HEK293 (cell line): ENCODE measurements around the gene RLN3.
"Not testable (repeated sequence)": the region's sequence is repeated elsewhere in the genome, so short reads cannot be mapped to it uniquely, and the experiment has no call there.

ENCODE experiments used
- CTCF ChIA-PET: fragments of 350-600 bp; formaldehyde crosslinking; extraction: SDS; loops from one replicate; lab custom pipeline; 2021; ENCODE audit warnings: antibody characterized with exemption; lab: Yijun Ruan, JAX
- POLR2A ChIA-PET: fragments of 300-600 bp; formaldehyde crosslinking; extraction: SDS; loops from one replicate; lab custom pipeline; 2020; ENCODE audit warnings: antibody characterized with exemption, inconsistent platforms; lab: Yijun Ruan, JAX
- H3K27ac ChIP-seq: fragments of 200-500 bp; sonication (Bioruptor generic); 2 replicates; pipeline ENCODE4 v1.5.1; 2014; ENCODE audit warnings: low read depth, low read length, control low read depth, inconsistent platforms; ENCODE audit errors: extremely low read depth
- H3K36me3 ChIP-seq, 2 experiments: fragments of 200-500 bp in 1 of 2; sonication (Bioruptor generic) in 1 of 2; 1 replicate in 1 of 2; 2 replicates in 1 of 2; pipeline ENCODE4 v1.5.1; 2014 to 2017; ENCODE audit warnings: inconsistent platforms in 2 of 2, low read length in 2 of 2; ENCODE audit not compliant: control insufficient read depth in 2 of 2, insufficient read depth in 1 of 2
- H3K4me1 ChIP-seq: fragments of 200-500 bp; sonication (Bioruptor generic); 2 replicates; pipeline ENCODE4 v1.5.1; 2014; ENCODE audit warnings: mild to moderate bottlenecking, low read length, inconsistent platforms; ENCODE audit not compliant: control insufficient read depth, insufficient read depth
- H3K4me3 ChIP-seq: 2 replicates; pipeline ENCODE4 v1.5.1; 2011; ENCODE audit warnings: low read depth, mild to moderate bottlenecking, control low read depth, low read length, moderate library complexity
- H3K9me3 ChIP-seq: fragments of 200-500 bp; sonication (Bioruptor generic); 2 replicates; pipeline ENCODE4 v1.5.1; 2014; ENCODE audit warnings: low read depth, low read length, inconsistent platforms; ENCODE audit not compliant: control insufficient read depth, insufficient read depth
- ATF2 ChIP-seq: fragments of 450-650 bp; formaldehyde crosslinking; IDR thresholded peaks from 2 replicates; pipeline ENCODE4 v1.5.1; 2016; ENCODE audit warnings: missing biosample characterization, missing genetic modification characterization, low read depth
- SALL2 ChIP-seq: fragments of 450-650 bp; formaldehyde crosslinking; IDR thresholded peaks from 2 replicates; pipeline ENCODE4 v1.5.0; 2017; ENCODE audit warnings: missing biosample characterization, mild to moderate bottlenecking, missing genetic modification characterization, borderline replicate concordance
- YY1 ChIP-seq: fragments of 450-650 bp; formaldehyde crosslinking; IDR thresholded peaks from 2 replicates; pipeline ENCODE4 v1.5.1; 2018; ENCODE audit warnings: missing biosample characterization, missing genetic modification characterization
- ZNF146 ChIP-seq: fragments of 450-650 bp; formaldehyde crosslinking; IDR thresholded peaks from 2 replicates; pipeline ENCODE4 v1.5.1; 2016; ENCODE audit warnings: missing biosample characterization, missing genetic modification characterization
- ZNF2 ChIP-seq: fragments of 450-650 bp; formaldehyde crosslinking; IDR thresholded peaks from 2 replicates; pipeline ENCODE4 v1.5.1; 2016; ENCODE audit warnings: missing biosample characterization, missing genetic modification characterization
- ZNF513 ChIP-seq: fragments of 450-650 bp; IDR thresholded peaks from 2 replicates; pipeline ENCODE4 v1.5.1; 2018; ENCODE audit warnings: missing biosample characterization, missing genetic modification characterization
- ZNF571 ChIP-seq: fragments of 450-650 bp; formaldehyde crosslinking; IDR thresholded peaks from 2 replicates; pipeline ENCODE4 v1.5.0; 2017; ENCODE audit warnings: missing biosample characterization, missing genetic modification characterization
- ZNF654 ChIP-seq: fragments of 450-650 bp; formaldehyde crosslinking; IDR thresholded peaks from 2 replicates; pipeline ENCODE4 v1.5.1; 2016; ENCODE audit warnings: low read depth, missing biosample characterization, missing genetic modification characterization
- ZNF664 ChIP-seq: fragments of 450-650 bp; formaldehyde crosslinking; IDR thresholded peaks from 2 replicates; pipeline ENCODE4 v1.5.1; 2016; ENCODE audit warnings: missing biosample characterization, missing genetic modification characterization
- ZNF768 ChIP-seq: fragments of 450-650 bp; formaldehyde crosslinking; IDR thresholded peaks from 2 replicates; pipeline ENCODE4 v1.5.1; 2018; ENCODE audit warnings: missing biosample characterization, mild to moderate bottlenecking, missing genetic modification characterization
- ZXDB ChIP-seq: fragments of 450-650 bp; formaldehyde crosslinking; IDR thresholded peaks from 2 replicates; pipeline ENCODE4 v1.5.1; 2016; ENCODE audit warnings: missing biosample characterization, missing genetic modification characterization
- TF ChIP-seq, protein P1 (sequence below): fragments of 450-650 bp; formaldehyde crosslinking; IDR thresholded peaks from 2 replicates; pipeline ENCODE4 v1.5.1; 2016; ENCODE audit warnings: missing biosample characterization, missing genetic modification characterization
- TF ChIP-seq, protein P2 (sequence below): fragments of 450-650 bp; formaldehyde crosslinking; IDR thresholded peaks from 2 replicates; pipeline ENCODE4 v1.5.1; 2016; ENCODE audit warnings: missing biosample characterization, missing genetic modification characterization

RLN3 gene

DNA sequence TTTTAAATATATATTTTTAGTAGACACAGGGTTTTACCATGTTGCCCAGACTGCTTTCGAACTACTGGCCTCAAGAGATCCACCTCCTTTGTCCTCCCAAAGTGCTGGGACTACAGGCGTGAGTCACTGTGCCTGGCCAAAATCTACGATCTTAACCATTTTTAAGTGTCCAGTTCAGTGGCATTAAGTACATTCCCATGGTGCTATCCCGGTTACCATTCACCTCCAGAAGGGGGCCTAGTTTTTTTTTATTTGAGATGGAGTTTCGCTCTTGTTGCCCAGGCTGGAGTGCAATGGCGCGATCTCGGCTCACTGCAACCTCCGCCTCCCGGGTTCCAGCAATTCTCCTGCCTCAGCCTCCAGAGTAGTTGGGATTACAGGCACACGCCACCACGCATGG is 7.2 kb downstream of the RLN3 start:
- CTCF ChIA-PET: interaction anchor here (0.6 to 1.1 kb wide), 4 partner anchors 16 to 101 kb away, joined by 3 to 7 read pairs (median 4); partner anchors contain the start of genes ASF1B and MISP3
- H3K4me3 ChIP-seq, H3K4me1 ChIP-seq, H3K27ac ChIP-seq, H3K9me3 ChIP-seq, H3K36me3 ChIP-seq, POLR2A ChIA-PET: not testable (repeated sequence)
- TF ChIP-seq, protein P1, sequence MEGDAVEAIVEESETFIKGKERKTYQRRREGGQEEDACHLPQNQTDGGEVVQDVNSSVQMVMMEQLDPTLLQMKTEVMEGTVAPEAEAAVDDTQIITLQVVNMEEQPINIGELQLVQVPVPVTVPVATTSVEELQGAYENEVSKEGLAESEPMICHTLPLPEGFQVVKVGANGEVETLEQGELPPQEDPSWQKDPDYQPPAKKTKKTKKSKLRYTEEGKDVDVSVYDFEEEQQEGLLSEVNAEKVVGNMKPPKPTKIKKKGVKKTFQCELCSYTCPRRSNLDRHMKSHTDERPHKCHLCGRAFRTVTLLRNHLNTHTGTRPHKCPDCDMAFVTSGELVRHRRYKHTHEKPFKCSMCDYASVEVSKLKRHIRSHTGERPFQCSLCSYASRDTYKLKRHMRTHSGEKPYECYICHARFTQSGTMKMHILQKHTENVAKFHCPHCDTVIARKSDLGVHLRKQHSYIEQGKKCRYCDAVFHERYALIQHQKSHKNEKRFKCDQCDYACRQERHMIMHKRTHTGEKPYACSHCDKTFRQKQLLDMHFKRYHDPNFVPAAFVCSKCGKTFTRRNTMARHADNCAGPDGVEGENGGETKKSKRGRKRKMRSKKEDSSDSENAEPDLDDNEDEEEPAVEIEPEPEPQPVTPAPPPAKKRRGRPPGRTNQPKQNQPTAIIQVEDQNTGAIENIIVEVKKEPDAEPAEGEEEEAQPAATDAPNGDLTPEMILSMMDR: peak; percentile 20; the same call in 1 of the 2 replicates

- POLR2A ChIA-PET: no interaction called here
Measured at GRCh38 chr19:14035706-14036105, 7.8 kb downstream of the RLN3 start.

DNA sequence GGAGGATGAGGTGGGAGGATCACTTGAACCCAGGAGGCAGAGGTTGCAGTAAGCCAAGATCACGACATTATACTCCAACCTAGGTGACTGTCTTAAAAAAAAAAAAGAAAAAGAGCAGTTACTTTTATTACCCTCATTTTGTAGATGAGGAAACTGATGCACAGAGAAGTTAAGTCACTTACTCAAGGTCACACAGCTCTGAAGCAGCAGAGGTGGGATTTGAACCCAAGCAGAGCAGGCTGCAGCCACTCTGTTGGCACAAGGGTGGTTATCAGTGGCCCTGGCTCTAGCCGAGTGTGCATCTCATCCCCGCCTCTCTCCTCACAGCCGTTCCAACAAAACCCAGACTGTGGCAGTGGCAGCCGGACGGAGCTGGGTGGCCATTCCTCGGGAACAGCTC is 11.2 kb downstream of the RLN3 start:
- H3K36me3 ChIP-seq: no peaks in the 10 kb centered on the region; a peak in 1 of 3 replicates
- H3K4me3 ChIP-seq: no peak overlapping the region
- no peaks in the 10 kb centered on the region for H3K4me1 ChIP-seq
- POLR2A ChIA-PET: no interaction called here
- TF ChIP-seq ZNF664 (tag by site-specific recombination): no peak
- TF ChIP-seq ZNF768 (tag by site-specific recombination): 0 out of 2 replicates have a peak, but pooled peaks have one; percentile 50
- TF ChIP-seq SALL2: no peak
- TF ChIP-seq ZNF571 (tag by site-specific recombination): no peak
- no peak for TF ChIP-seq ZXDB (tag by site-specific recombination)
- no peak for TF ChIP-seq ZNF146 (tag by site-specific recombination)
- TF ChIP-seq, all 188 proteins: peak for 1
- no peaks in the 10 kb centered on the region for H3K9me3 ChIP-seq
- no peak overlapping the region for H3K27ac ChIP-seq
- CTCF ChIA-PET: interaction anchor here (0.7 kb wide), 1 partner anchor 9 kb away, joined by 4 read pairs; no protein-coding TSS in a partner anchor

More at GRCh38 chr19:14035706-14036105, 7.8 kb downstream of the RLN3 start:
- no peaks in the 10 kb centered on the region; a peak in 1 of 3 replicates for H3K36me3 ChIP-seq
- CTCF ChIA-PET: interaction anchor here (1.1 kb wide), 1 partner anchor 24 kb away, joined by 4 read pairs; no protein-coding TSS in a partner anchor
- no peaks in the 10 kb centered on the region for H3K4me1 ChIP-seq
- H3K4me3 ChIP-seq: no peak overlapping the region
- no peak overlapping the region for H3K27ac ChIP-seq
- TF ChIP-seq ZNF513 (tag by site-specific recombination) (peak; percentile 41; the same call in 1 of the 2 replicates), YY1 (tag by site-specific recombination) (no peak)
- H3K9me3 ChIP-seq: no peaks in the 10 kb centered on the region

DNA sequence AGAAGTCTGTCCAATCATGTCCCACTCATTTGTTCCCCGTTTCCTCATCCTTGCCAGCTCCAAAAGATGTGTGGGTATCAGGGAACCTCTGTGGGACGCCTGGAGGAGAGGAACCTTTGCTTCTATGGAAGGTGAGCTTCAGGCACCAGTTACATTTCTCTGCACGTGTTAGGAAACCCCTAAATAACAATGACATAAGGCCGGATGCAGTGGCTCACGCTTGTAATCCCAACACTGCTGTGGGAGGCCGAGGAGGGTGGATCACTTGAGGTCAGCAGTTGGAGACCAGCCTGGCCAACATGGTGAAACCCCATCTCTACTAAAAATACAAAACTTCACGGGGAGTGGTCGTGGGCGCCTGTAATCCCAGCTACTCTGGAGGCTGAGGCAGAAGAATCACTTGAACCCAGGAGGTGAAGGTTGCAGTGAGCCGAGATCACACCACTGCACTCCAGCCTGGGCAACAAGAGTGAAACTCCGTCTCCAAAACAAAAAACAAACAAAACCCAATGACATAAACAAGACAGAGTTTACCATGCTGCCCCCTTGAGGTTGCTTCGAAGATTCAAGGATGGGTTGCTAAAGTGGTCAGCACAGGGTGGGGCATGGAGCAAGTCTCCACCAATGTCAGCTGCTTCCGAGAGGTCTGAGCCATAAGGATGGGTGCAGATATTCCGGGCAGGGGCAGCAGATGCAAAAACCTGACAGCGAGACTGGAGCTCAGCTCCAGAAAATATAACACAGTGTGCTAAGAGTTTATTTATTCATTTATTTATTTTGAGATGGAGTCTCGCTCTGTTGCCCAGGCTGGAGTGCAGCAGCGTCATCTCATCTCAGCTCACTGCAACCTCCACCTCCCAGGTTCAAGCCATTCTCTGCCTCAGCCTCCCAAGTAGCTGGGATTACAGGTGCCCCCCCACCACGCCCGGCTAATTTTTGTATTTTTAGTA is 15.0 kb downstream of the RLN3 start:
- not testable (repeated sequence) for H3K9me3 ChIP-seq, H3K4me3 ChIP-seq, H3K36me3 ChIP-seq, H3K27ac ChIP-seq, H3K4me1 ChIP-seq
- POLR2A ChIA-PET: interaction anchor here (0.7 to 1.1 kb wide), 3 partner anchors 28 to 109 kb away, joined by 3 to 4 read pairs (median 3); no protein-coding TSS in a partner anchor
- CTCF ChIA-PET: interaction anchor here (0.6 to 3.7 kb wide), 21 partner anchors 10 to 601 kb away, joined by 3 to 29 read pairs (median 4); partner anchors contain the start of genes IL27RA, PALM3 and RFX1
- TF ChIP-seq, protein P2, sequence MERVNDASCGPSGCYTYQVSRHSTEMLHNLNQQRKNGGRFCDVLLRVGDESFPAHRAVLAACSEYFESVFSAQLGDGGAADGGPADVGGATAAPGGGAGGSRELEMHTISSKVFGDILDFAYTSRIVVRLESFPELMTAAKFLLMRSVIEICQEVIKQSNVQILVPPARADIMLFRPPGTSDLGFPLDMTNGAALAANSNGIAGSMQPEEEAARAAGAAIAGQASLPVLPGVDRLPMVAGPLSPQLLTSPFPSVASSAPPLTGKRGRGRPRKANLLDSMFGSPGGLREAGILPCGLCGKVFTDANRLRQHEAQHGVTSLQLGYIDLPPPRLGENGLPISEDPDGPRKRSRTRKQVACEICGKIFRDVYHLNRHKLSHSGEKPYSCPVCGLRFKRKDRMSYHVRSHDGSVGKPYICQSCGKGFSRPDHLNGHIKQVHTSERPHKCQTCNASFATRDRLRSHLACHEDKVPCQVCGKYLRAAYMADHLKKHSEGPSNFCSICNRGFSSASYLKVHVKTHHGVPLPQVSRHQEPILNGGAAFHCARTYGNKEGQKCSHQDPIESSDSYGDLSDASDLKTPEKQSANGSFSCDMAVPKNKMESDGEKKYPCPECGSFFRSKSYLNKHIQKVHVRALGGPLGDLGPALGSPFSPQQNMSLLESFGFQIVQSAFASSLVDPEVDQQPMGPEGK (tag by site-specific recombination): peak; percentile 52; the same call in 1 of the 2 replicates
- TF ChIP-seq ATF2 (tag by site-specific recombination): 0 out of 2 replicates have a peak, but pooled peaks have one; percentile 23
- TF ChIP-seq ZNF654 (tag by site-specific recombination): peak; percentile 46
- TF ChIP-seq, protein P1: peak; percentile 60
- peak; percentile 70; the same call in 1 of the 2 replicates for TF ChIP-seq ZNF2 (tag by site-specific recombination)
